T follicular helper cell (primary cell): ENCODE results near the gene NEUROG2.

Experiments used
- DNase-seq: peaks from one replicate; pipeline ENCODE4 v3.0.0-alpha.2; 2020; ENCODE audit warnings: low read depth

NEUROG2 gene

GRCh38 chr4:112521123-112522023 is 5.4 kb upstream of the NEUROG2 start:
- no peak for DNase-seq

- no peak for DNase-seq
These were observed 4.7 kb upstream of the NEUROG2 start for GRCh38 chr4:112520598-112521122.

- DNase-seq = no peak
These were observed 4.0 kb upstream of the NEUROG2 start for GRCh38 chr4:112519689-112520597.

GRCh38 chr4:112518675-112519074 is 2.7 kb upstream of the NEUROG2 start:
- DNase-seq = no peak

- no peak for DNase-seq
These were observed 1.9 kb upstream of the NEUROG2 start for GRCh38 chr4:112517911-112518310.

GRCh38 chr4:112517067-112517634 is 1.2 kb upstream of the NEUROG2 start:
- no peak for DNase-seq

- no peak for DNase-seq
These were observed 589 bp upstream of the NEUROG2 start for GRCh38 chr4:112516471-112517066.

- no peak for DNase-seq
These were observed 548 bp downstream of the NEUROG2 start for GRCh38 chr4:112515198-112516065.

- DNase-seq = no peak
These were observed 1.3 kb downstream of the NEUROG2 start for GRCh38 chr4:112514647-112515197.

GRCh38 chr4:112513971-112514646 is 1.9 kb downstream of the NEUROG2 start:
- DNase-seq = no peak

- no peak for DNase-seq
These were observed 4.2 kb downstream of the NEUROG2 start for GRCh38 chr4:112511803-112512118.

- DNase-seq = no peak
These were observed 4.7 kb downstream of the NEUROG2 start for GRCh38 chr4:112511093-112511802.

- no peak for DNase-seq
These were observed 5.5 kb downstream of the NEUROG2 start for GRCh38 chr4:112510291-112511092.

- DNase-seq = no peak
These were observed 6.5 kb downstream of the NEUROG2 start for GRCh38 chr4:112509243-112510141.

- DNase-seq = no peak
These were observed 7.6 kb downstream of the NEUROG2 start for GRCh38 chr4:112508356-112508755.

- no peak for DNase-seq
These were observed 11.2 kb downstream of the NEUROG2 start for GRCh38 chr4:112504807-112505206.

- DNase-seq = no peak
These were observed 13.1 kb downstream of the NEUROG2 start for GRCh38 chr4:112502871-112503270.
